Erythroblast (primary cell): Measurements from ENCODE around the gene ACER2.
"Not testable (repeated sequence)": the region's sequence is repeated elsewhere in the genome, so short reads cannot be mapped to it uniquely, and the experiment has no call there.

Experiments used
- DNase-seq, 2 experiments: peaks; one replicate each; lab custom pipeline; 2025; lab: John Stamatoyannopoulos, UW
- GATA1 ChIP-seq: IDR thresholded peaks from 2 replicates; pipeline ENCODE4 v1.6.1; 2011; ENCODE audit warnings: low read depth, mild to moderate bottlenecking, control low read depth, low read length, moderate library complexity
- POLR2A ChIP-seq: IDR thresholded peaks from 2 replicates; pipeline ENCODE4 v1.6.1; 2011; ENCODE audit warnings: mild to moderate bottlenecking, low read length

Gene ACER2

GRCh38 chr9:19424176-19424779, 15.5 kb downstream of the ACER2 start:
- TF ChIP-seq GATA1 (no peak), POLR2A (no peak)
- DNase-seq: no peak

GRCh38 chr9:19429595-19429994, 20.8 kb downstream of the ACER2 start:
- DNase-seq: no peak

GRCh38 chr9:19430201-19430760, 21.5 kb downstream of the ACER2 start:
- DNase-seq: no peak
- TF ChIP-seq POLR2A (no peak), GATA1 (no peak)

More at GRCh38 chr9:19429595-19429994, 20.8 kb downstream of the ACER2 start:
- TF ChIP-seq GATA1: no peak
- TF ChIP-seq POLR2A: no peak

GRCh38 chr9:19431361-19432171, 22.8 kb downstream of the ACER2 start:
- DNase-seq: no peak
- TF ChIP-seq GATA1: no peak

- DNase-seq: no peak
- TF ChIP-seq GATA1 (no peak), POLR2A (no peak)
Measured at GRCh38 chr9:19432473-19432872, 23.7 kb downstream of the ACER2 start.

- DNase-seq: not testable (repeated sequence)
Measured at GRCh38 chr9:19433729-19434128, 24.9 kb downstream of the ACER2 start.

GRCh38 chr9:19440376-19440775, 31.6 kb downstream of the ACER2 start:
- DNase-seq: no peak
- TF ChIP-seq POLR2A (no peak), GATA1 (no peak)

GRCh38 chr9:19440823-19441580, 32.2 kb downstream of the ACER2 start:
- DNase-seq: no peak
- no peak for TF ChIP-seq POLR2A
- no peak for TF ChIP-seq GATA1

- no peak for DNase-seq
Measured at GRCh38 chr9:19441730-19442129, 32.9 kb downstream of the ACER2 start.

GRCh38 chr9:19442240-19442639, 33.4 kb downstream of the ACER2 start:
- TF ChIP-seq POLR2A: no peak
- no peak for TF ChIP-seq GATA1
- DNase-seq: no peak

More at GRCh38 chr9:19441730-19442129, 32.9 kb downstream of the ACER2 start:
- TF ChIP-seq GATA1 (no peak), POLR2A (no peak)

- no peak for DNase-seq
- TF ChIP-seq POLR2A (no peak), GATA1 (no peak)
Measured at GRCh38 chr9:19445452-19445851, 36.6 kb downstream of the ACER2 start.

- no peak for TF ChIP-seq GATA1
- DNase-seq: no peak
Measured at GRCh38 chr9:19446361-19446861, 37.6 kb downstream of the ACER2 start.

- DNase-seq: no peak
- TF ChIP-seq POLR2A: no peak
Measured at GRCh38 chr9:19451240-19452087, 42.7 kb downstream of the ACER2 start.

- TF ChIP-seq POLR2A: no peak
- no peak for TF ChIP-seq GATA1
- no peak for DNase-seq
Measured at GRCh38 chr9:19456426-19456825, 47.6 kb downstream of the ACER2 start.
